BLaER1 (cell line): ENCODE data around the gene KRT13.

Experiments used
- H3K27ac ChIP-seq: shearing (Covaris generic); formaldehyde crosslinking; 2 replicates; pipeline ENCODE4 v1.8.1; 2022
- H3K27me3 ChIP-seq: shearing (Covaris generic); formaldehyde crosslinking; 2 replicates; pipeline ENCODE4 v1.8.1; 2022
- H3K36me3 ChIP-seq: shearing (Covaris generic); formaldehyde crosslinking; 2 replicates; pipeline ENCODE4 v1.8.1; 2022
- H3K4me1 ChIP-seq: shearing (Covaris generic); formaldehyde crosslinking; 2 replicates; pipeline ENCODE4 v1.8.1; 2022
- H3K4me2 ChIP-seq: shearing (Covaris generic); formaldehyde crosslinking; 2 replicates; pipeline ENCODE4 v1.8.1; 2022
- H3K4me3 ChIP-seq: shearing (Covaris generic); formaldehyde crosslinking; 2 replicates; pipeline ENCODE4 v1.8.1; 2022
- H3K9ac ChIP-seq: shearing (Covaris generic); formaldehyde crosslinking; 2 replicates; pipeline ENCODE4 v1.8.1; 2022
- H3K9me3 ChIP-seq: shearing (Covaris generic); formaldehyde crosslinking; 2 replicates; pipeline ENCODE4 v1.8.1; 2022
- H4K20me1 ChIP-seq: shearing (Covaris generic); formaldehyde crosslinking; 2 replicates; pipeline ENCODE4 v1.8.1; 2022
- Cebpa-rat ChIP-seq: shearing (Covaris generic); IDR thresholded peaks from 2 replicates; pipeline ENCODE4 v1.8.1; 2022

The KRT13 gene

DNA sequence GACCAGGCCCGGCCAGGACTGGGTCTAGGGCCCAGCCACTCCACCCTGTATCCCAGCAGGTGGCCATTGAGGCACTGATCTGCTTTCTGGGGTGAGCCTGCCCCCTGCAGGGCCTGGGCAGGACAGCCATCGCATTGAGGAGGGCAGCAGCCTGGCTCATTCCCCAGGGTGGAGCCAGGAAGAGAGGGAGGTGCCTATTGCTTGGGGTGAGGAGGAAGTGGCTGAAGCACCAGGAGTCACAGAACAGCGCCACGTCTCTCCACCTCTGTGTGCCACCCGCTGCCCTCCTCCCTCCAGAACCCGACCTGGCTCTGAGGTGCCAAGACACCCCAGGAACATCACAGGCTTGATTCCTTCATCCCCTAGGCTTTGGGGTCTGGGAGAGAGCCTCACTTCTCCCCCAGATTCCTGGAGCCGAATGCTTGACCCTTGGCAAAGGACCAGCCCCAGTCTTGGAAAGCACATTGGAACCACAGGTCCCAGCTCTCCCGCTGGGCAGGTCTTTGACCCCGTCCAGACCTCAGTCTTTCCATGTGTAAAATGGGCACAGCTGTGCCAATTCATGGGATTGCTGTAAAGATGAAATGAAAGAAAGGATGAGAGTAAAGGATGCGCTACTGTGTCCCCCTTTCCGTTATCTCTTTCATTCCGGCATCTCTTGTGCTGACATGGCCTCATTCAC is 8.5 kb downstream of the KRT13 start:
- Histone ChIP-seq H3K9ac (no peak overlapping the region), H3K27me3 (no peaks in the 10 kb centered on the region), H3K4me3 (no peak overlapping the region), H3K4me1 (peaks cover 22% of the 10 kb centered on the region), H4K20me1 (no peaks in the 10 kb centered on the region), H3K36me3 (no peaks in the 10 kb centered on the region), H3K4me2 (peak overlapping the region; percentile 57), H3K9me3 (no peaks in the 10 kb centered on the region), H3K27ac (peak overlapping the region; percentile 65; the same call in 1 of the 2 replicates)
- no peak for TF ChIP-seq Cebpa-rat

DNA sequence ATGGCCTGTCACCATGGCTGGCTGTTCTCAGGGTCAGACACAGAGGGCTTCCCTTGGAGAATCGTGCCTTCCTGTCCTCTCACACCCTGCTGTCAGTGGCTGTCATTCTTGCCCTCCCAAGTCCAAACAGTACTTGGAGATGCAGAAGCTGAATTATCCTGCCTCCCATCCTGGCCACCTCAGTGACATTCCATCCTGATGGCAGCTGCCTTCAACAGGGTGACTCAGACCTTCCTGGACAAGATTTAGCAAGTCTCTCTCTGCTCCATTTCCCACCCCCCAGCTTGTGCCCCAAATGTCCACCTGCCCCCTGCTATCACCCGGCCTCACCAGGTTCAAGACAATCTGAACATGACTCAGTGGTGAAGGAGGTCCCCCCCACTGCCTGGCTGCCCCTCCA is 10.9 kb downstream of the KRT13 start:
- Histone ChIP-seq H3K9me3 (no peaks in the 10 kb centered on the region), H3K27ac (no peak overlapping the region), H3K27me3 (no peaks in the 10 kb centered on the region), H3K4me1 (peaks cover 22% of the 10 kb centered on the region), H4K20me1 (no peaks in the 10 kb centered on the region), H3K36me3 (no peaks in the 10 kb centered on the region), H3K4me2 (no peak overlapping the region), H3K9ac (no peak overlapping the region), H3K4me3 (no peak overlapping the region)
- no peak for TF ChIP-seq Cebpa-rat

DNA sequence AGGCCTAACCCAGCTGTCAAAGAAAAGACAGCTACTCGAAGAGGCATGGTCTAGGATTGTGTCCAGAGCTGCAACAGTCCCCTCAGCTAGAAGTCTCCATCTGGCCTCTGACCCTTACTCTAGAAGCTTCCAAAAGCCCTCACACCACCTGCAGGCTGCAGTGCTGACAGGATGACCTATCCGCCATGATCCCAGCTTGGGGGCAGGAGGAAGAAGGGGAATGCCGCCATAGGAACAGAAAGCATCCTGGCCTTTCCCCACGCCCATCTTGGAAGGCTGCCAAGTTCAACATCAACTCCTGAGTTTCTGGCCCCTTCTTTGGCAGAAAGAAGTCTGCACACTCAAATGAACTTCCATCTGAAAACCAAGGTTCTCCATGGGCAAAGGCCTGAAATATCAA is 12.6 kb downstream of the KRT13 start:
- H3K4me1 ChIP-seq: peaks cover 20% of the 10 kb centered on the region
- no peak overlapping the region for H3K27ac ChIP-seq
- TF ChIP-seq Cebpa-rat: no peak
- H3K4me3 ChIP-seq: no peak overlapping the region
- H3K36me3 ChIP-seq: no peaks in the 10 kb centered on the region
- no peaks in the 10 kb centered on the region for H3K9me3 ChIP-seq
- H3K27me3 ChIP-seq: no peaks in the 10 kb centered on the region
- no peaks in the 10 kb centered on the region for H4K20me1 ChIP-seq
- no peak overlapping the region for H3K9ac ChIP-seq
- no peak overlapping the region for H3K4me2 ChIP-seq

DNA sequence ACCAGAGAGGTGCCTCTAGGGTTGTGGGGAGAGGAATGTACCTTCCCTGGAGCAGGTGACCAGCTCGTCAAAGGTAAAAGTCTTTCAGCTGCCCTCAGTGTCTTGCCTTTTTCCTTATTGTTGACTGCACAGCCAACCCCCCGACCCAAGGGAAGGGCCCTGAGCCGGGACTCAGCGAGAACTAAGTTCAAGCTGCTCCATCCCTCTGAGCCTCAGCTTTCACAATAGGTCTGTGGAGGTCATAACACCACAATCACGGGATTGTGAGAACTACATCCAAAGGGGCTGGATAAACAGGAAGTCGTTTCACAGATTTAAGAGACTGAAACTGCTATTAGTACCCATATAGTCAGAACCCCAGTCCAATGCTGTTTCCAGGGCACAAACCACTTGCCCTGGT is 13.1 kb downstream of the KRT13 start:
- Histone ChIP-seq H3K36me3 (no peaks in the 10 kb centered on the region), H3K9me3 (no peaks in the 10 kb centered on the region), H3K4me2 (no peak overlapping the region), H3K4me3 (no peak overlapping the region), H3K27ac (no peak overlapping the region), H4K20me1 (no peaks in the 10 kb centered on the region), H3K27me3 (no peaks in the 10 kb centered on the region), H3K4me1 (peaks cover 16% of the 10 kb centered on the region), H3K9ac (no peak overlapping the region)
- no peak for TF ChIP-seq Cebpa-rat

DNA sequence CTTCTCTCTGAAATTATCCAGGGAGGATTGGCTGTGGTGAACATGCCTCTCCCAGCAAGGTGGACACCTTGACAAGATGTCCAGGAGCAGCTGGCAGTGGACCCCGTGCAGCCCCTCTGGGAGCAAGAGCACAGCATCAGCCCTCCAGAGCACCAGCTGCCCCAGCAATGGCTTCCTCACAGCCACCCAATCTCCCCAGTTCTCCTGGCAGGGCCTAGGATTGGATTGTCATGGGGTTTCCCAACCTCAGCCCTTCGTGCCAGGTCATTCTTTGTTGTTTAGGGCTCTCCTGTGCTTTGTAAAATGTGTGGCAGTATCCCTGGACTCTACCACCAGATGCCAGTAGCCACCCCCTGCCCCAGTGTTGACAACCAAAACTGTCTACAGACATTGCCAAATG is 13.9 kb downstream of the KRT13 start:
- Histone ChIP-seq H3K27ac (no peak overlapping the region), H3K4me3 (no peak overlapping the region), H3K9me3 (no peaks in the 10 kb centered on the region), H3K9ac (no peak overlapping the region), H3K4me2 (no peak overlapping the region), H3K4me1 (peaks cover 7% of the 10 kb centered on the region), H3K36me3 (no peaks in the 10 kb centered on the region), H4K20me1 (no peaks in the 10 kb centered on the region), H3K27me3 (no peaks in the 10 kb centered on the region)
- TF ChIP-seq Cebpa-rat: no peak

DNA sequence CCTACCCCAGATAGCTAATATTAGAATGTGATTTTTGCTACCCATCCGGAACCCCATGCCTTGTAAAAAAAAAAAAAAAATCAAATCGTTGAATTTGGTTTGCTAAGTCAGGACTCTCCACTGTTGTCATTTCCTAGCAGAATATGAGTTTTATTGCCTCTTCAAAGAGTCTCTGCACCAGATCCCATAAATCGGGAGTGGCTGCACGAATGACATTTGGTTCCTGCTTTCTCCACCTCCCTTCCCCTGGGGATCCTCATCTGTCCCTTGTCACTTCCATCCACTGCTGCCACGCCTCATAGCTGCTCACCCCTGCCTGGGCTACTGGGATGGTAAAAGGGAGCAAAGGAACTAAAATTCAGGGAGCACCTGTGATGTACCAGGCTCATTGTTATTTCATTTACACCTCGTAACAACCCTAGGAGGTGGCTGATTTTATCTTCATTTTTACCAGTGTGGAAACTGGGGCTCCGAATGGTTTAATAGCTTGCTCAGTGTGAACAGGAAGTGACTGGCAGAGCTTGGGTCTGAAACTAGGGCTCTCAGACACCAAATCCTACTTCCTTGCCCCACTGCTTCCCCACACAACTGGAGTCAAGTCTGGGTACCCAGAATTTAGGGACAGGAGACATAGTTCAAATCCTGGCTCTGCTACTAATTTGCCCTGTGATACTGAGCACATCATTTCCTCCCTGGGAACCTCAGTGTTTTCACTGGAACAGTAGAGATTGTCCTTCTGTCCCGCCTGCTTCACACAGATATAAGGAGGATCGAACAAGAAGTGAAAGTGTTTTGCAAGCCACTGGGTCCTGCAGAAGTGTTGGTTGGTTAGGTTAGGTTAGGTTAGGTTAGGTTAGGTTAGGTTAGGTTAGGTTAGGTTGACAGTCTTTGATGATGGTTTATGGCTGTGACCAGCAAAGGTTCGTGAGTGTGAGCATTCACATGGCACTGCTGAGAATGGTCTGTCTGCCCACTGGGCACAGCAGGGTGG is 15.1 kb downstream of the KRT13 start:
- Histone ChIP-seq H3K4me3 (no peak overlapping the region), H3K9me3 (no peaks in the 10 kb centered on the region), H3K27ac (no peak overlapping the region), H3K36me3 (no peaks in the 10 kb centered on the region), H3K4me2 (no peak overlapping the region; the same call in 1 of the 2 replicates), H3K9ac (no peak overlapping the region), H3K27me3 (no peaks in the 10 kb centered on the region), H4K20me1 (no peaks in the 10 kb centered on the region), H3K4me1 (peaks cover 6% of the 10 kb centered on the region)
- TF ChIP-seq Cebpa-rat: no peak

DNA sequence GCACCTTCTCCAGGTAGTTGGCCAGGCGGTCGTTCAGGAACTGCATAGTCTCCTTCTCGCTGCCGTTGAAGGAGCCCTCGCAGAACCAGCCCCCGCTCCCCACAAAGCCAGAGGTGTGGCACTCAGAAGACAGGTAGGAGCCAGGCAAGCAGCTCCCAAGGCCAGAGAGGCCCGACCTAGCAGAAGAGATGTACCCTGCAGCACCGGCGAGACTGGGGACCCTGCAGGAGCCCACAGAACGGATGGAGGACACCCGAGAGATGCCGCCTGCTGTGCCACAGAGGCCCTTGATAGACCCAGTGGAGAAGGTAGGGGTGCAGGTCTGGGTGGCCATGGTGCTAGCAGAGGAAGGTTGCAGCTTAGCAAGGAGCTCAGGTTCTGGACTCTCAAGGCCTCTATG is 15.9 kb downstream of the KRT13 start, which contains the start of gene KRT36:
TSS of gene KRT36 (minus strand) at position 380 of the 400 bp plus-strand sequence. CDS start at position 334, 46 bp downstream.
- H3K4me2 ChIP-seq: no peak within 1 kb of the TSS; the same call in 1 of the 2 replicates
- H3K9ac ChIP-seq: no peak within 1 kb of the TSS
- H3K9me3 ChIP-seq: no peaks in the 10 kb centered on the region
- no peak within 1 kb of the TSS for H3K27ac ChIP-seq
- peaks cover 6% of the 10 kb centered on the region for H3K4me1 ChIP-seq
- no peak for TF ChIP-seq Cebpa-rat
- H3K27me3 ChIP-seq: no peaks in the 10 kb centered on the region
- H4K20me1 ChIP-seq: no peaks in the 10 kb centered on the region
- no peaks in the 10 kb centered on the region for H3K36me3 ChIP-seq
- no peak within 1 kb of the TSS for H3K4me3 ChIP-seq

DNA sequence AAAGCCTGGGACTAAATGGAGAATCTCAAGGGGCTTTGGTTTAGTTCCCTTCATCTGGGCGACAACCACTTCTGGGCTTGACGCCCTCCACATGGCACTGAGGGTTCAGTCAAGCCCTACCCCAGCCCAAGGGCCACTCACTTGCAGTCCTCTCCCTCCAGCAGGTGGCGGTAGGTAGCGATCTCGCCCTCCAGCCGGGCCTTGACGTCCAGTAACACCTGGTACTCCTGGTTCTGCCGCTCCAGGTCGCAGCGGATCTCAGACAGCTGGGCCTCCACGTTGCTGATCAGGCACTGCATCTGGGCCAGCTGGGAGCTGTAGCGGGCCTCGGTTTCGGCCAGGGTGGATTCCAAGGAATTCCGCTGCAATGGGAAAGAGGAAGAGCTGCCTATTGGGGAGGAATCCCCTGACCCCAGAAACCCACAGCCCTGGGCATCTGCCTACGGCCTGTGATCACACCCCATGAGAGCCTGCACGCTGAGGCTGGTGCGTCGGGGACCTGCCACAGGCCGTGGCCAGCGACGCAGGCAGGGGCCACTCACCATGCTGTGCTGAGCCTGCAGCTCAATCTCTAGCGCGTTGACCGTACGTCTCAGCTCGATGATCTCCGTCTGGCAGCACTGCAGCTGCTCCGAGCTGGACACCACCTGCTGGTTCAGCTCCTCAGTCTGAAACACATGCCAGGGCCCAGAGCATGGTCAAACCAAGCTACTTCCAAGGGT is 18.4 kb downstream of the KRT13 start:
- no peak overlapping the region for H3K27ac ChIP-seq
- H3K36me3 ChIP-seq: no peaks in the 10 kb centered on the region
- peaks cover 6% of the 10 kb centered on the region for H3K4me1 ChIP-seq
- H3K4me2 ChIP-seq: no peak overlapping the region
- no peaks in the 10 kb centered on the region for H4K20me1 ChIP-seq
- no peak for TF ChIP-seq Cebpa-rat
- H3K9ac ChIP-seq: no peak overlapping the region
- no peak overlapping the region for H3K4me3 ChIP-seq
- no peaks in the 10 kb centered on the region for H3K9me3 ChIP-seq
- H3K27me3 ChIP-seq: no peaks in the 10 kb centered on the region

DNA sequence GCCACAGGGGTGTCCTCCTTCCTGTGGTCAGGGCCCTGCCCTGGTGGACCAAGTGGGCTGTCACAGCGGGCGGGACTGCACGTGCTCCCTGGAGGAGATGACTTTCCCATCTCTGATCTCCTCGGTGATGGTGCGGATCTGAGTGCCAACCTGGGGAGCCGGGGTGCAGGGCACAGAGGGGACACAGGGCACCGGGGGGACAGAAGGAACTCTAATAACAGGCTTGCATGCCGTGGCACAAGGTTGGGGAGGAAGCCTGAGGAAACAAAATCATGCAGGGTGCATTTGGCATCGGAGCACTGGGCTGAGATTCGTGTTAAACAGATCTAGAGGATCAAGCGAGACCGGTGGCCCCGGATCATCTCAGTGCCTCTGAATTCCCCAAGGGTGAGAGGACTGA is 19.1 kb downstream of the KRT13 start:
- Histone ChIP-seq H3K4me2 (no peak overlapping the region), H3K27ac (no peak overlapping the region), H3K9me3 (no peaks in the 10 kb centered on the region), H4K20me1 (no peaks in the 10 kb centered on the region), H3K27me3 (no peaks in the 10 kb centered on the region), H3K9ac (no peak overlapping the region), H3K4me3 (no peak overlapping the region), H3K36me3 (no peaks in the 10 kb centered on the region), H3K4me1 (peaks cover 6% of the 10 kb centered on the region)
- no peak for TF ChIP-seq Cebpa-rat
